Vagina (tissue), 2 donors: ENCODE results near the gene SLFN14.

Experiments used
- CTCF ChIP-seq, 3 experiments: fragments of 450-650 bp in 2 of 3; fragments of 200-600 bp in 1 of 3; sonication (generic) in 1 of 3; IDR thresholded peaks; one replicate each; pipeline ENCODE4 v1.5.1; 2017 to 2019; ENCODE audit warnings: antibody characterized with exemption in 3 of 3, mild to moderate bottlenecking in 2 of 3, moderate library complexity in 2 of 3
- POLR2A ChIP-seq, 2 donors: fragments of 450-650 bp; IDR thresholded peaks; one replicate each; pipeline ENCODE4 v1.6.1; 2017; ENCODE audit warnings: antibody characterized with exemption in 2 of 2, mild to moderate bottlenecking in 2 of 2, moderate library complexity in 2 of 2
- POLR2AphosphoS5 ChIP-seq, 2 donors: sonication (generic); formaldehyde crosslinking; IDR thresholded peaks; one replicate each; pipeline ENCODE4 v1.9.0; 2017; ENCODE audit warnings: antibody characterized with exemption in 2 of 2, mild to moderate bottlenecking in 2 of 2, low read depth in 1 of 2; ENCODE audit not compliant: insufficient read depth in 1 of 2

- TF ChIP-seq CTCF (IDR thresholded peaks at IDR 0.05) (no peak), POLR2A (IDR thresholded peaks at IDR 0.05) (no peak), POLR2AphosphoS5 (IDR thresholded peaks at IDR 0.05; ENCODE audit: insufficient read depth in 1 of 2, low read depth in 1 of 2) (no peak)
Measured at GRCh38 chr17:35542990-35543389, 17.6 kb downstream of the SLFN14 start.
